GM21825 (cell line): ENCODE data around the gene RGMB.

Experiments used
- ATAC-seq: cut with Tn5 transposase; IDR thresholded peaks from one replicate; pipeline ENCODE4 v1.9.1; 2021; ENCODE audit warnings: mild to moderate bottlenecking, moderate library complexity; ENCODE audit not compliant: unreplicated experiment

The RGMB gene

DNA sequence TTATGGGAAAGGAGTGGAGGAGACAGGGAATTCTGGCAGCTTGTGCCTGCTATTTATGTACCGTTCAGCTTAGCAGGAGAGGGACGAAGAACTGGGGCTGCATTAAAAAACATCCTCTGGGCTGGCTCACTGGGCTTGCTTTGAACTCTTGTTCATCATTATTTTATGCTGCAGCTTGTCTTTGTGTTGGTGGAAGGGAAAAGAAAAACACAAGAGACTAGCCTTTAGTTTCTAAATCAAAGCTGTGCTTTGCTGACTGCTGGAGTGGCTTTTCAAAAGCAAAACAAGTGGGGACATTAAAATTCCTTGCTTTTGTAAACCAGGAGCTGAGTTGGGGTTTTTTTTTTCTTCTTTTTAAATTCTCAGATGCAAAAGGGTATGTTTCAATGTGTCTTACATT, 5.9 kb upstream of the RGMB start:
- ATAC-seq, result no peak

DNA sequence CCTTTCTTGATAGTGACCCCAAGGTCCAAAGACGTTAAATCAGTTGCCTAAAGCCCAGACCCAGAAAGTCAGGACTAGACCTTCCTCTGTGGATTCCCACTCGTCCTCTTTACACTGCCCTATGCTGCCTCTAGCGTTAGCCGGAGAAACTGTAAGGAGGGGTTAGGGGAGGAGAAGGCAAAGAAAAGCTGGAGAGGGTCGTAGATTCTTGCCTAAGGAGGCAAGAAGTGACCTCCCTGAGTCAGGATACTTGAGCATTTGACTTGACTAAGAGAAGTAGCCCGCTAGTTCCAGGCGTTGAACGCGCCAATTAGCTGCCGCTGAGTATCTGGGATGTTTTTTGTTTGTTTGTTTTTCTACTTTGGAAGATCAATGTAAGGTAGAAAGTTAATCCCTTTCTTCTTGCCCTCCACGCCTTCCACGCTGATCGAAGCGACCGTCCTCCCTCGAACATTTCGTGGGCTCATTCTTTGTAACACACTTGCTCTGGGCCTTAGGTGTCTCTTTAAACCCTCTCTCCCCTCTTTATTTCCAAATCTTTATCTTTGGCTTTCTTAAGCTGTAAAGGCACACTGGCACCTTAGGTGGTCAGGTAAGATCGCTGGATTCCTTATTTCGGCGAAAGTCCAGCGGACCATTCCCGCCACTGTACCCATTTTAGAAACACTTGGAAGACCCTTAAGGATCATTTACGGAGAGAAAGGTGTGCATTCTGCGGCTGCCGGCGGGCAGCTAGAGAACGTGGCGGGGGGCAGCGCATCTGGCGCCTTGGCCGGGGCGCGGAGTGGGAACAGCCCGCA, 5.1 kb upstream of the RGMB start:
- peak; percentile 49 for ATAC-seq

DNA sequence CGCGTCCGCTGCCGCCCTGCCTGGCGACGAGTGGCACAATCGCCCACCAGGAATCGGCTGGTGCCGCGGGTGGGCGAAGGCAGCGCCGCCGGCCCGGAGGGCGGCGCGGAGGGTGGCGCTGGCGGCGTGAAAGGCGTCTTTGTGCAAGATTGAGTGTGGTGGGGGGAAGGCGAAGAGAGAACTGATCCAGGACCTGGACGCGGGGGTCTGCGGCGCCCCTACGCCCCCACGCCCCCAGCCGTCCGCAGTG, 4.6 kb upstream of the RGMB start:
- no peak for ATAC-seq

DNA sequence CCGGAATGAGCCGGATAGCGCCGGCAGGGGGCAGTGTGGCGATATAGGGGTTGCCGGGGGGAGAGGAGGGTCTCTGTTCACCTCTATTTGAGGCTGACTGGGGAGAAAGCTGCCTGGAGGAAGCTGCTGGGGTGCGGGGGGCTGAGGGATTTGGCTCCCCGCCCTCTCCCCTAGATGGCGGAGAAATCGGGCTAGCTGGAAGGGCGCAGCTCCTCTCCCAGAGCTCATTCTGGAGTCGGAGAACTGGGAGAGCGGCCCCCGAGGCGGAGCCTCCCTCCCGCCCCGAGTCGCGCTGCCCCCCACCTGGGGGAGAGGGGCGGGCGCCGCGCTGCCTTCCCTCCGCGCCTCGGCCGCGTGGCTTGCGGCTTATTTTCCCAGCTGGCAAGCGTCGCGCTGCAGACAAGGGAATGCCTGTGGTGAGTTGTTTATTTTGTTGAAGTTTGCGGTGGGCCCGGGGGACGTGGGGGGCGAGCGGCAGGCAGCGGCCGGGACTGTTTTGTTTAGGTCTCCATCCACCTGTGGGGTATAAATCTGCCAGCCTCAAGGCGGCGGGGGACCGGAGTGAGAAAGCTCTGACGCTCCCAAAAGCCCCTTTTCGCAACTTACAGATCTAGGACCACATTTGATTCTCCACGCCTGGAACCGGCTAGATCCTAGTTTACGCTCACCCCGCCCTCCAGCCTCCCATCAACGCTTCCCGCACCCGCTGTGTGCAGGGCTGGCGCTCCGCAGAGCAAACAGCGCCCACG, 4.1 kb upstream of the RGMB start:
- no peak for ATAC-seq

DNA sequence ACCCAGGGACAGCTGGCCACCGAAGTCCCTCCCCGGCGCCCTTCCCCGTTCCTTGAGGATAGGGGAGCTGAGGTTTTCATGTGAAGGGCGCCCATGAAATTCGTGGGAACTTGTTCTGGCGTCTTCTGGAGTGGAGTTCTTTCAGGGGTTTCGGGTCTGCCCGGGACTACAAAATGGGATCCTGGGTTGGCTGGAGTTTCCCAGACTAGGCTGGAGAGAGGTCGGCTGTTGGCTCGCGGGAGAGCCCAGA, 3.6 kb upstream of the RGMB start:
- ATAC-seq, result no peak

DNA sequence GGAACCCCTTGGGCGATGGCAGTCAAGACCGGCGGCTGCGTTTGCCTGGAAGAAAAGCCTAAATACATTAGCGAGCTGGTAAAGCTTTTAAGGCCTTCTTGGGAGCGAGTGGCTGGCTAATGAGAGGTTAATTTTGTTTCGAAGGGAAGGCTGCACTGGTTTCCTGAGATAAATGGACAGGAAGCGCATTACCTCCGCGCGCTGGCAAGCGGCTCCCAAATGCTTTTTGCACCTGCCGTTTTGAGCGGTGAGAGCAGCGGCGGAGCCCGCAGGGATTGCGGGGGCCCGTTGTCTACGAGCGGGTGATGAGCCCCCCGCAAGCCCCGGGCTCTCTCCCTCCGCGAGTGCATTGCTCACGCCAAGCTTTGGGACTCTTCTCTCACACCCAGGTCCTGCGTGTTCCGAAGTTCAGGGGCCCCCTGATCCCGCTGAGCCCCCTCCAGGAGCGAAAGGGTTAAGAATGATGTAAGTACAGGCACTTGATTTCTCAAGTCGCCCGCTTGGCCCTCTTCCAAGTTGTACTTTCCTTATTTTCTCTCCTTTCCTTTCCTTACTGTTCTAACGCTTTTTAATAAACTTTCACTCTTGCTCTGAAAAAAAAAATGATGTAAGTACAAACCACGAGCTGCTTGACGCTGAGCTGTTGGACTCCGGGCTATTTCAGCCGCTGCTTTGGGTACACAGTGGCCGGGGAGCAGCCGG, 3.1 kb upstream of the RGMB start:
- no peak for ATAC-seq

DNA sequence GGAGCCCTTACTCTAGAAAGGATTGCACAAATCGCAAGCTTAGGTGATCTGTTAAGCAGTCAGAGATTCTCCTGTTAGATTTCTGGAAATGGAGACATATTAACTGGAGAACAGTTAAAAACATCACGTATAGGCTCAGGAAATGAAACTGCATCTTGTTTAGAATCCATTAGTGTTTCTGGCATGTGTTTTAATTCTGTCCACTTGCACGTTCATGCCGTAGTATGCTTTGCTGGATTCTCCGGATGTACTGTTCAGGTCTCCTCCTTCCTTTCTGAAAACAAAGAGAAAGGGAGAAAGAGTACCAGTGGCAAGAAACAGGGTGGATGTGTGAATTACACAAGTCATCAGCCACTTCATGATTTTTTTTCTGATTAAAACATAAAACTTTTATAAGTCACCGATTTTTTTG, 2.5 kb upstream of the RGMB start:
- no peak for ATAC-seq

DNA sequence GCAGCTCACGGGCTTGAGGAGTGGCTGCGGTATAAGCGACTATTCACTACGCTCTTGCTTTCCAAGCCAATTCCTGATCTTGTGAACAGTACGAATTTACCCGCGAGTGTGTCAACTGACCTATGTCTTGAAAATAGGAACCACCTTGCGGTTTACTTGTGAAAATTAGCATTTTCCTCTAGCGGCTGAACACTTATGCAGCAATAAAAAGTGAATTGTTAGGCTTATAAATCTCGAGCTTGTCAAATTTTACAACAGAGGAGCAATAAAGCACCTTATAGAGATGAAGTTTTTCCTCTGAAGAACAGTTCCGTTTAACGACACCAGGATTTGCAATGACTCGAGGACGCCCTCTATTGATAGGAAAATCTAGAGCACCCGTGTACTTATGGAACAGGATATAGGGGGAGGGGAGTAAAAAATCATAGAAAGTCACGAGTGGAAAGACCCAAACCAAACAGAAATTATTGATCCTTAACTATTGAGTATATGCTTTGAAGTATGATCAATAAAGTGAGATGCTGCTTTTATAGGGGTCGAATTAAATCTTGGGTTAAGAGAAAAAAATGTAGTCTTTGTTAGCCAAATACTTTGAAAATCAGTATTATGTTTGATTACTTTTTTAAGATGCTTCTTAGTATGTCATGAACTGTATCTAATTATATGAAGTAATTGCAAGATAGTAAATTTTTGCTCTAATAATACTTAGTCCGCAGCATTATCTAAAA, 1.9 kb upstream of the RGMB start:
- ATAC-seq, result no peak

DNA sequence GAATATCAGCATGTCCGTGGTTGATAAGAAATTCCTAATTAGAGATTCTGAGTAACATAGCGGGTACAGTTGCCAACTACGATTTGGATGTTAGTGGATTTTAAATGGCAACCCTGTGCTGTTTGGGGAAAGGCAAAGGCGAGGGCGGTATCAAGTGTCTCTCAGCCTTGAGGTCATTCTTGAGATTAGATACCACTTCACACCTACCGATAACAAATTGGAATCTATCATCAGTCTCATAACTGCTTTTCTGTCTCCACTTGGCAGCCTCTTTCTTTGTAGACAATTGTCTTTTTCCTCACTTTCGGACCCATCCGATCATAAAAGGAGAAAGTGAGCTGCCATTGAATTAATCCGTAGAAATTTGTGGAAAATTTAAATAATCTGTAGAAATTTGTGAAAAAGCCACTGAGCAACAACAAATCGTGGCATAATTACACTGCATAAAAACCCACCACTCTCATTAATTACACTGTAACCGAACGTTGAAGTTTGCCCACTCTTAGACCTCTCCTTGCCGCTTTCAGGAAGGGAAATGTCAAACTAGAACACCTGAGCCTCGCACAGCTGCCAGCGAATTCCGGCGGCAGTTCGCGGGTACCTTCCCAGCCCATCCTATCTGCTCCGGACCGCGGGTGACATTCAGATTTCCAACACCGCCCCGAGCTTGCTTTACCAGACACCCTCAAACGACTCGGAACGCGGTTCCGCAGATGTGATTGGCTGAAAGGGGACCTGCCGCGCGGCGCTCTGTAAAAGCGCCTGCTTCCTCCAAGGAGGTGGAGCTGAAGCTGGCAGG, 849 bp upstream of the RGMB start:
- ATAC-seq, result peak; percentile 11

DNA sequence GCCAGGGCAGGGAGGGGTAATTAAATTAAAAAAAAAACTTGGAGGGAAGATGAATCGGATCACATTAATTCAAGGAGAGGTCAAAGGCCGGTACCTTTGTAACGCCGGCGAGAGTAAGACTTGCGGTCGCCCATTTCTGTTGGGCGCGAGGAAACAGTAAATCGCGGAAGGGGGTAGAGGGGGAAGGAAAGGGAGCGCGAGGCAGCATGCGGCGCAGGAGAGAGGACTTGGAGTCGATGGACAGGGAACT, 324 bp upstream of the RGMB start:
- ATAC-seq, result no peak

DNA sequence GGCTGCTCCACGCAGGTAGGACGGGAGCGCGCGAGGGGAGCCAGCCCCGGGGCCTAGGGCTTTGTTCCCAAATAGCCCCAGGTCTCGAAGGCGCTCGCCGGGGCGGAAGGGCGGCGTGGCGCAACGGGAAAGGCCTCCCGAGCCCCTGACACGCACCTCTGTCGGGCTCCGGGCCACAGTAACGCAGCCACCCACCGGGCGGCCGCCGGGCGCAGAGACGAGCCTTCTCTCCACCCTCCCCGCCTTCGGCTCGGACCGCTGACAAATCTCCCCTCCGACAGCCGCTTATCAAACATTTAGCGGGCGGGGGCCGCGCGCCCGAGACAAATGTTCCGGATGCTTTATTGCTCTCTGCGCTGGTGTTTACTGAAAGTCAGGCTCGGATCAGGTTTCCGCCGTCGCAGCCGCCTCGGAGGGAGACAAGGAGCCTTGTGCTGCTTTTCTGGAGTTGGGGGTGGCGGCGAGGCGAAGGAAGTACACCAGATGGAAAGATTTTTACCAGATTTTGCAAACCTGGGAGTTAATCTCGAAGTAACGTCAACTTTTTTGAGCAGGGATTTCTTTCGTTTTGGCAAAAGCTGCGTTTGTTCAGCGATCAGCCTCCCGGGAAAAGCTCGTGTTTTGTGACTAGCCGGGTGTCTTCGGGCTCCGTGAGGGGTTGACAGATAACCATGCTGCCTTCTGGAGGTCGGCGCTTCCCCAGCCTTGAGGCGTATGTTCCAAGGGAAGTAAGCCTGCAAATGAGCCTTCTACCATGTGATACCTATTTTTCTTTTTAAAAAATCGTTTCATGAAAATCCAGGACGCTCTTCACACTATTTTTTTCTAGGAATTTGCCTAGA, 950 bp downstream of the RGMB start:
- peak; percentile 28 for ATAC-seq

DNA sequence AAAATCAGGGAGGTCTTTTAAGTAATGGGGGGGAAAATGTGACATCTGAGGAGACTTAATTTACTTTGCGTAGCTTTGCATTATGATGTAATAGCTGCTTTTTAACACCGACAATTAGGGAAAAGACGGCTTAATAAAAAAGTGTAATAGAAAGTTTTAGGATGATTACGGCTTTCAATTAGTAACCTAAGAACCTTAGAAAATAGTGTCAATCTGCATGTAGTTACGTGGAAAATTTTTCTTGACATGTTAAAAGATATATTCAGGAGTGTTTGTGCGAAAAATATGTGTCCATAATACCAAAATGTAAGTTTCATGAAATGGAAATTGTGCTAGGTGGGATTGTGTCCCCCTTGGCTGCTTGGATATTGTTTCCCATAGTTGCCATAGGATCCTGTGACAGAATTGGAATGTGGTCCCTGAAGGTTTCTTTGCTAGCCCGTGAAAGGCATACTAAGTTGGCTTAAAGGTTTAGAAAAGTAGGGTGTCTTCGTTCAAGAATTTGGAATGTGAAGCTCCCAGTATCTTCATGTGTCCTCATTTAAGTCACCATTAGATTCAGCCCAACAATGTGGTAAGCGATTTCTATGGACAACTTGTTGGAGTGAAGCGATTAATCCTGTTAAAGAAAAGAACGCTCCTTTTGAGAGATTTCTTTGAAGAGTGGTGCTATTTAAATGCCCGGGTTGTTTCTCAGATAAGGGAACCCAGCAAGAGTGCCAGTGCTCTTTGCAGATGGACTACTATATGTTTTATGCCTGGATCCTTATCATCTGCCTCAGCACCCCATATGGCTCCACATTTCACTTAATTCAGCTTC, 2.0 kb downstream of the RGMB start:
- no peak for ATAC-seq

DNA sequence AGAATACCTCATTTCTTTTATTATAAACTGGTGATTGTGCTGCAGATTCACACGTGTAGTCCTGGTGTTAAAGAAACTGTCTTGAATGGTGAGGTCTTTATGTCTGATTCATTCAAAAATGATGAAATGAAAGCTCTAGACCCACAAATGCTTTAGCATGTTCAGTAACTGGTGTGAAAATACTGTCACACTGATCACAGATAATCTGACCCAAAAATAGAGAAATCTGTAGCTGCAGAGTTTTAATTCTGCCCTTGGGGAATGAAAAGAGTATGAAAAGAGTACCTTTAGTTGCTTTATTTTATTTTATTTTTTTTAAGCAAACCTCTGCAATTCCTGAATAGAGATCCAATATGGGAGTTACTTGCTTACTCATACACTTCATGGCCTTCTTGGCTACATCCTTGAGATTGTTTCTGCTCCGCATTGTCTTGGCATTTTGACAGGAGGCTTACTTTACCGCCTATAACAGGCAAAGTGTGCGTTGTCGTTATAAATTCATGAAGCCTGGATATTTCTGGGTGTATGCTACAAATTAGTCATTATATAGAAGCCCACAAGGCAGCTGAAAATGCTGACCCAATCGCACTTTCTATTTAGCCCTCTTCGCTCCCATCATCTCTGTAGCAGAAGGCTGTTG, 2.7 kb downstream of the RGMB start:
- ATAC-seq, result no peak

DNA sequence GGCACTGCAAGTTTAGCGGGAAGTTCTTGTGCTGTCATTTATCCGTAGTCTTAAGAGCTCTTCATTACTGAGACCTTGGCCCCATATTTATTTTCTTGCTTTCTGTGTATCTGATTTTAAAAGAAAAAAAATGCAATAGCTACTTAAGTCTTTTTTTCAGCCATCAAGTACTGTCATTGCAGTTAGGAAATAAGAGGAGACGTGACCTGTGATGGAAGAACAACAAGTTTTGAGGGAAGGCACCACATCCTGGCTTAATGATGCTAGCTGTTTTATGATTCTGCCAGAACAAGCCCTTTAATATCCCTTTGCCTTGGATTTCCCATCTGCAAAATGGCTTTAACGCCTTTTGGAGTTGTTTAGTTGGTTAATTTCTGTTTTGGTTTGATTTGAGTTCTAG, 3.8 kb downstream of the RGMB start:
- ATAC-seq, result no peak

DNA sequence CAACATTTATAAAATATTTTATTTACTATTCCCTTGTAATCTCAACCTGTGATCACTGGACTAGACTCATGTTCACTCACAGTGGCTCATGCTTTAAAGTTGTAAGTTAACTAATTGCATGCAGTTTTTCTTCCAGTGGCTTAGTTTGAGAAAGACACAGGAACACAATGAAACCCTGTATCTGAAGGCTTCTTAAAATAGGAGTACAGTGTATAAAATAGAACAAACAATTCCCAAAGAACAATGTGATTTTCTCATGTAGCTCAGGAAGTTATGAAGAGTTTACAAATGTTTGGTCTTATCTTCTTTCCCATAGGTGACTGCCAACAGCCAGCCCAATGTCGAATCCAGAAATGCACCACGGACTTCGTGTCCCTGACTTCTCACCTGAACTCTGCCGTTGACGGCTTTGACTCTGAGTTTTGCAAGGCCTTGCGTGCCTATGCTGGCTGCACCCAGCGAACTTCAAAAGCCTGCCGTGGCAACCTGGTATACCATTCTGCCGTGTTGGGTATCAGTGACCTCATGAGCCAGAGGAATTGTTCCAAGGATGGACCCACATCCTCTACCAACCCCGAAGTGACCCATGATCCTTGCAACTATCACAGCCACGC, 5.9 kb downstream of the RGMB start:
- no peak for ATAC-seq

DNA sequence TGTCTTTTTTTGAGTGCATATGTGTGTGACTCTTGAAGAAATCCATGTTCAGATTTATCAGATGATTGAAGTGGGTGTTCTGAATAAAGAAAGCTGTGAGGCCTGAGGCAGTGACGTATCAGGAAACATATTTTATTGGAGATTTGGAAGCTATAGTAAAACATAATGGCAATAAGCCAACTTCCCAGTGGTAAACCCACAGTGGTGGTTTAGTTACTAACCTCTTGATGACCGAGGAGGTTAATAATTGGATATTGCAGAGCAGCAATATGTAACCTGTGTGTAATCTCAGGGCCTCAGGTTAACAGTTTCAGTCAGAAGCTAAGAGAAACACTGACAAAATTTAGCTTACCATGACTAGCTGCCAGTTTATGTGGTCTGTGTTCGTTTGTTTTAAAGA, 6.9 kb downstream of the RGMB start:
- no peak for ATAC-seq

DNA sequence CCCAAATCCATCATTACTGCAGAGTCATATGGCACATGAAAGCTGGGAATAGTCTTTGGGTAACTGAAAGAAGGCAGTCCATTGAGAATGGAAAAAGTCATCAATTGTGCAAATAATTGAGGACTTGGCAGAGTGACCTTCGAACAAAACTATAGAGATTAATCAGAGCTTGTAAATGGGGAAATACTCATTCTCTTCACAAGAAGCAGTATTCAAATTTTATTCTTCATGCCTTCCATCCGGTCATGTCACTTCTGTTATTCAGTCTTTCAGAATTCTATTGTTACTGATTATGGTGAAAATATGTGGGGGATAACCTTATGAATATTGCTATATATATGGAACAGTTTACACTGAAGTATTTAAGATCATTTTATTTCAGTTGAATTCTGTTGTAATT, 8.1 kb downstream of the RGMB start:
- ATAC-seq, result no peak

DNA sequence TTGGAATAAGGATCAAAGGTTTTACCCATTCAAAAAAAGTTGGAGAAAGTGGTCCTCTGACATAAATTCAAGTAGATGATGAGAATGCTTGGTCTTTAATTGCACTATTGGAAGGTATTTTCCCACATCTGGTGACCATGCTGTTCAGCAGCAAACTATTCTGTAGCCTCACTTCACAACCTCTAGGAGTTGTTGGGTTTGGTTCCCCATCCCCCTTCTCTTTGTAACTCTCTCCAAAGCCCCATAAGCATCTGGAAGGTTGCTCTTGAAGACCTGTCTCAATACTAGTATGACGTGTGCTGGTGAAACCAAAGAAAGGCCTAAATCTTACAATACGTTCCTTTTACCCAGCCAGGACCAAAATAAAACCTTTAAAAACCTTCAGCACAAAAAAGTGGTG, 8.5 kb downstream of the RGMB start:
- no peak for ATAC-seq
